ENCODE results near the gene NQO1.

DNA sequence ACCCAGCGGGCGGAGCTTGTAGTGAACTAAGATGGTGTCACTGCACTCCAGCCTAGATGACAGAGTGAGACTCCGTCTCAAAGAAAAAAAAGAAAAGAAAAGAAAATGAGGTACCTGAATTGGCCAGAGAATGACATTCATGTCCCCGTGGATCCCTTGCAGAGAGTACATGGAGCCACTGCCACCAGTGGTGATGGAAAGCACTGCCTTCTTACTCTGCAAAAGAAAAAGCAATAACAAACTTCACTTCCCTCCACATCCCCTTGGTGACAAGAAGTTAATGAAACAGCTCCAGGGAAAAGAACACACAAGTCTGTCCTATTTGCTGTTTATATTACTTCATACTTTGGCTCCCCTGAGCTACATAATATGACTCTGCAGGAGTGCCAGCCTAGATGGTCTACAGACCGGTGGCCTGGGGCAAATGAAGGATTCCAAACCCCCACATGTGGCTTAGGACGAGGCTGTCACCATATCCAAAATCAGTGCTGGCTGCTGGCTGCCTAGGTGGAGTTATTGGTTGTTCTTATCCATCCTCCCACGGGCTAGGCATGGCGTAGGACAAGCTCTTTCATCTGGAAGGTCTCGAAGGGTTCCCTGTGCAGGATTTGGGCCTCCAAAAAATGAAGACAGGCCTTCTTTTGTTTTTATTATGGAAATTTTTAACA is 13.3 kb downstream of the NQO1 start:
- TF ChIP-seq, protein P1, sequence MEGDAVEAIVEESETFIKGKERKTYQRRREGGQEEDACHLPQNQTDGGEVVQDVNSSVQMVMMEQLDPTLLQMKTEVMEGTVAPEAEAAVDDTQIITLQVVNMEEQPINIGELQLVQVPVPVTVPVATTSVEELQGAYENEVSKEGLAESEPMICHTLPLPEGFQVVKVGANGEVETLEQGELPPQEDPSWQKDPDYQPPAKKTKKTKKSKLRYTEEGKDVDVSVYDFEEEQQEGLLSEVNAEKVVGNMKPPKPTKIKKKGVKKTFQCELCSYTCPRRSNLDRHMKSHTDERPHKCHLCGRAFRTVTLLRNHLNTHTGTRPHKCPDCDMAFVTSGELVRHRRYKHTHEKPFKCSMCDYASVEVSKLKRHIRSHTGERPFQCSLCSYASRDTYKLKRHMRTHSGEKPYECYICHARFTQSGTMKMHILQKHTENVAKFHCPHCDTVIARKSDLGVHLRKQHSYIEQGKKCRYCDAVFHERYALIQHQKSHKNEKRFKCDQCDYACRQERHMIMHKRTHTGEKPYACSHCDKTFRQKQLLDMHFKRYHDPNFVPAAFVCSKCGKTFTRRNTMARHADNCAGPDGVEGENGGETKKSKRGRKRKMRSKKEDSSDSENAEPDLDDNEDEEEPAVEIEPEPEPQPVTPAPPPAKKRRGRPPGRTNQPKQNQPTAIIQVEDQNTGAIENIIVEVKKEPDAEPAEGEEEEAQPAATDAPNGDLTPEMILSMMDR (IDR thresholded peaks at IDR 0.05) = no peak
- TF ChIP-seq EZH2 (IDR thresholded peaks at IDR 0.05) (no peak), EZH2phosphoT487 (IDR thresholded peaks at IDR 0.05) (no peak)
